ENCODE measurements around the gene FCF1.

DNA sequence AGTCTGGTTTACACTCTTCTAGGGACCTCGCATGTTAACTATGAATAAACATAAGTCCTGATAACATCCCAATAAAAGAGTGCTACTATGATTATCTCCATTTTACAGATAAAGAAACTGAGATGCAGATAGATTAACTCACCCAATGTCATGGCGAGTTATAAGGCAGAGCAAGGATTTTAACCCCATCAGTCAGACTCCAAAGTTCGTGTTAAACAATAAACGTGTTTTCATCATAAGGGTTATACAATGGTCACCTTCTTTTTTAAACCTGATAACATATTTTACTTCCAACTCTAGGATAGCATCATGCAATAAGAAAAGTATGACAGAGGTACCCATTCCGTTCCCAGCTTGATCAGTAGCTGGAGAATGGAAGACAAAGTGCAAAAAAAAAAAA, 1.3 kb upstream of the FCF1 start:
- TF ChIP-seq, protein P1, sequence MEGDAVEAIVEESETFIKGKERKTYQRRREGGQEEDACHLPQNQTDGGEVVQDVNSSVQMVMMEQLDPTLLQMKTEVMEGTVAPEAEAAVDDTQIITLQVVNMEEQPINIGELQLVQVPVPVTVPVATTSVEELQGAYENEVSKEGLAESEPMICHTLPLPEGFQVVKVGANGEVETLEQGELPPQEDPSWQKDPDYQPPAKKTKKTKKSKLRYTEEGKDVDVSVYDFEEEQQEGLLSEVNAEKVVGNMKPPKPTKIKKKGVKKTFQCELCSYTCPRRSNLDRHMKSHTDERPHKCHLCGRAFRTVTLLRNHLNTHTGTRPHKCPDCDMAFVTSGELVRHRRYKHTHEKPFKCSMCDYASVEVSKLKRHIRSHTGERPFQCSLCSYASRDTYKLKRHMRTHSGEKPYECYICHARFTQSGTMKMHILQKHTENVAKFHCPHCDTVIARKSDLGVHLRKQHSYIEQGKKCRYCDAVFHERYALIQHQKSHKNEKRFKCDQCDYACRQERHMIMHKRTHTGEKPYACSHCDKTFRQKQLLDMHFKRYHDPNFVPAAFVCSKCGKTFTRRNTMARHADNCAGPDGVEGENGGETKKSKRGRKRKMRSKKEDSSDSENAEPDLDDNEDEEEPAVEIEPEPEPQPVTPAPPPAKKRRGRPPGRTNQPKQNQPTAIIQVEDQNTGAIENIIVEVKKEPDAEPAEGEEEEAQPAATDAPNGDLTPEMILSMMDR (IDR thresholded peaks at IDR 0.05; ENCODE audit: insufficient read depth, low read depth, low read length) = no peak
- no peak for TF ChIP-seq EZH2 (IDR thresholded peaks at IDR 0.05; ENCODE audit: insufficient read depth, low read length)
